Activated CD8-positive, alpha-beta T cell treated with anti-CD3 and anti-CD28 coated beads for 36 hours (primary cell): ENCODE data around the gene HOXD10. TPM values are rescaled to one million over a fixed set of nuclear protein-coding genes. Genes with fewer than 3 reads are reported as not detected.

ENCODE experiments used
- ATAC-seq: fragments of 200-7000 bp; cut with Tn5 transposase; one replicate; pipeline ENCODE4 v1.10.0; 2021; ENCODE audit warnings: mild to moderate bottlenecking, moderate library complexity
- CTCF ChIA-PET: fragments of 350-600 bp; sonication (Branson Sonifier 250); formaldehyde crosslinking; loops from one replicate; lab custom pipeline; 2021; ENCODE audit warnings: antibody characterized with exemption; lab: Charles Lee
- POLR2A ChIA-PET: fragments of 350-600 bp; sonication (Branson Sonifier 250); formaldehyde crosslinking; loops from one replicate; lab custom pipeline; 2021; ENCODE audit warnings: antibody characterized with exemption; lab: Charles Lee
- DNase-seq: peaks from one replicate; pipeline ENCODE4 v3.0.0-alpha.2; 2020
- H3K27ac Mint-ChIP-seq: one replicate; pipeline ENCODE4 v1.8.0; 2021; ENCODE audit warnings: mild to moderate bottlenecking, mixed read lengths
- H3K27me3 Mint-ChIP-seq: one replicate; pipeline ENCODE4 v1.8.0; 2021; ENCODE audit warnings: mixed read lengths
- H3K36me3 Mint-ChIP-seq: one replicate; pipeline ENCODE4 v1.8.0; 2021; ENCODE audit warnings: low read depth, mixed read lengths
- H3K4me1 Mint-ChIP-seq: one replicate; pipeline ENCODE4 v1.8.0; 2021; ENCODE audit warnings: low read depth, mixed read lengths
- H3K4me3 Mint-ChIP-seq: one replicate; pipeline ENCODE4 v1.8.0; 2021; ENCODE audit warnings: mild to moderate bottlenecking, moderate library complexity, mixed read lengths
- H3K9me3 Mint-ChIP-seq: one replicate; pipeline ENCODE4 v1.8.0; 2021; ENCODE audit warnings: mixed read lengths
- CTCF ChIP-seq: fragments of 200-600 bp; IDR thresholded peaks from one replicate; pipeline ENCODE4 v1.8.0; 2022; ENCODE audit warnings: antibody characterized with exemption, mild to moderate bottlenecking
- intact Hi-C: fragments of 100-400 bp; cut with micrococcal nuclease; formaldehyde crosslinking; loops from one replicate; pipeline ENCODE4 v1.10.0; 2022
- total RNA-seq, 2 experiments: library from RNA; stranded (reverse); gene quantifications; one replicate each; pipeline ENCODE4 v1.2.3, GENCODE V29; 2021

HOXD10 gene
- total RNA-seq, 2 experiments from 2014 or later = not detected

- H3K27ac Mint-ChIP-seq = no peak overlapping the region
- CTCF ChIA-PET = interaction anchor here (0.6 to 9.8 kb wide), 12 partner anchors 9 to 621 kb away, joined by 3 to 95 read pairs (median 5); no protein-coding TSS in a partner anchor
Measured at GRCh38 chr2:176131848-176132158, 15.2 kb downstream of the HOXD10 start.

GRCh38 chr2:176132205-176133171 lies 15.9 kb downstream of the HOXD10 start:
- Mint-ChIP-seq H3K9me3 (no peaks in the 10 kb centered on the region), H3K27ac (no peak overlapping the region), H3K4me1 (peaks cover 32% of the 10 kb centered on the region), H3K4me3 (peak overlapping the region; percentile 64), H3K36me3 (no peaks in the 10 kb centered on the region), H3K27me3 (peaks cover 78% of the 10 kb centered on the region)
- ChIA-PET POLR2A (interaction anchor here (0.6 to 1.6 kb wide), 7 partner anchors 10 to 1908 kb away, joined by 3 to 4 read pairs (median 3); partner anchors contain the start of gene HOXD9), CTCF (interaction anchor here (0.6 to 9.8 kb wide), 17 partner anchors 8 to 1016 kb away, joined by 3 to 95 read pairs (median 4); no protein-coding TSS in a partner anchor)
- intact Hi-C loops = loop anchor here (5.0 kb wide), 2 partner anchors 40 to 505 kb away; no protein-coding TSS in a partner anchor
- DNase-seq (no peak), ATAC-seq (no peak)
- no peak for TF ChIP-seq CTCF

More at GRCh38 chr2:176131848-176132158, 15.2 kb downstream of the HOXD10 start:
- peaks cover 35% of the 10 kb centered on the region for H3K4me1 Mint-ChIP-seq
- H3K9me3 Mint-ChIP-seq = no peaks in the 10 kb centered on the region
- ATAC-seq (no peak), DNase-seq (no peak)
- H3K27me3 Mint-ChIP-seq = peaks cover 77% of the 10 kb centered on the region
- intact Hi-C loops = loop anchor here (5.0 kb wide), 2 partner anchors 40 to 505 kb away; no protein-coding TSS in a partner anchor
- TF ChIP-seq CTCF = no peak
- H3K36me3 Mint-ChIP-seq = no peaks in the 10 kb centered on the region
- POLR2A ChIA-PET = interaction anchor here (0.8 to 1.6 kb wide), 3 partner anchors 10 to 58 kb away, joined by 3 to 4 read pairs (median 3); partner anchors contain the start of gene HOXD9
- H3K4me3 Mint-ChIP-seq = peak overlapping the region; percentile 64

- no peak for TF ChIP-seq CTCF
- POLR2A ChIA-PET = interaction anchor here (0.7 kb wide), 1 partner anchor 386 kb away, joined by 3 read pairs; no protein-coding TSS in a partner anchor
- peaks cover 78% of the 10 kb centered on the region for H3K27me3 Mint-ChIP-seq
- H3K27ac Mint-ChIP-seq = no peak overlapping the region
- DNase-seq = no peak
- no peak for ATAC-seq
- intact Hi-C loops = loop anchor here (5.0 kb wide), 2 partner anchors 39 to 504 kb away; no protein-coding TSS in a partner anchor
- H3K9me3 Mint-ChIP-seq = no peaks in the 10 kb centered on the region
- H3K4me3 Mint-ChIP-seq = no peak overlapping the region
- peaks cover 26% of the 10 kb centered on the region for H3K4me1 Mint-ChIP-seq
- H3K36me3 Mint-ChIP-seq = no peaks in the 10 kb centered on the region
- CTCF ChIA-PET = interaction anchor here (0.9 to 9.8 kb wide), 7 partner anchors 20 to 1015 kb away, joined by 3 to 95 read pairs (median 3); no protein-coding TSS in a partner anchor
Measured at GRCh38 chr2:176133389-176133788, 16.8 kb downstream of the HOXD10 start.

GRCh38 chr2:176134035-176134434 lies 17.5 kb downstream of the HOXD10 start:
- TF ChIP-seq CTCF = no peak
- Mint-ChIP-seq H3K27ac (no peak overlapping the region), H3K4me1 (peaks cover 24% of the 10 kb centered on the region), H3K9me3 (no peaks in the 10 kb centered on the region), H3K36me3 (peaks cover 2% of the 10 kb centered on the region), H3K27me3 (peaks cover 79% of the 10 kb centered on the region), H3K4me3 (no peak overlapping the region)
- ChIA-PET POLR2A (no interaction called here), CTCF (interaction anchor here (1.4 to 9.8 kb wide), 2 partner anchors 321 to 519 kb away, joined by 4 to 95 read pairs; no protein-coding TSS in a partner anchor)
- intact Hi-C loops = loop anchor here (5.0 kb wide), 2 partner anchors 38 to 503 kb away; no protein-coding TSS in a partner anchor
- DNase-seq (no peak), ATAC-seq (no peak)
